Fibroblast of skin of scalp (primary cell): Measurements from ENCODE around the gene ERC2.

Experiments
- DNase-seq: peaks from one replicate; pipeline ENCODE4 v3.0.0-alpha.2; 2013

ERC2 gene

GRCh38 chr3:55910543-55910942, 557.7 kb downstream of the ERC2 start:
- DNase-seq: no peak

- DNase-seq: no peak
Observed at GRCh38 chr3:55909373-55909772, 558.9 kb downstream of the ERC2 start.

GRCh38 chr3:55907616-55908015, 560.7 kb downstream of the ERC2 start:
- DNase-seq: no peak

GRCh38 chr3:55906896-55907295, 561.4 kb downstream of the ERC2 start:
- DNase-seq: no peak

- DNase-seq: no peak
Observed at GRCh38 chr3:55904716-55905115, 563.6 kb downstream of the ERC2 start.

- no peak for DNase-seq
Observed at GRCh38 chr3:55903680-55904079, 564.6 kb downstream of the ERC2 start.

GRCh38 chr3:55902221-55902900, 565.9 kb downstream of the ERC2 start:
- DNase-seq: no peak

GRCh38 chr3:55899887-55900286, 568.4 kb downstream of the ERC2 start:
- DNase-seq: no peak

GRCh38 chr3:55897573-55898224, 570.6 kb downstream of the ERC2 start:
- DNase-seq: peak; percentile 22

- DNase-seq: no peak
Observed at GRCh38 chr3:55895897-55896566, 572.2 kb downstream of the ERC2 start.

GRCh38 chr3:55894605-55895004, 573.7 kb downstream of the ERC2 start:
- no peak for DNase-seq

GRCh38 chr3:55893045-55893664, 575.1 kb downstream of the ERC2 start:
- DNase-seq: peak; percentile 69

- DNase-seq: no peak
Observed at GRCh38 chr3:55891106-55891505, 577.2 kb downstream of the ERC2 start.

- DNase-seq: peak; percentile 40
Observed at GRCh38 chr3:55888282-55888885, 579.9 kb downstream of the ERC2 start.

GRCh38 chr3:55885721-55886120, 582.5 kb downstream of the ERC2 start:
- DNase-seq: peak; percentile 20

GRCh38 chr3:55884491-55885285, 583.6 kb downstream of the ERC2 start:
- no peak for DNase-seq

- no peak for DNase-seq
Observed at GRCh38 chr3:55884066-55884465, 584.2 kb downstream of the ERC2 start.

- DNase-seq: no peak
Observed at GRCh38 chr3:55882006-55882405, 586.3 kb downstream of the ERC2 start.

- no peak for DNase-seq
Observed at GRCh38 chr3:55880357-55880756, 587.9 kb downstream of the ERC2 start.

GRCh38 chr3:55879901-55880331, 588.4 kb downstream of the ERC2 start:
- DNase-seq: peak; percentile 67

GRCh38 chr3:55877703-55878102, 590.6 kb downstream of the ERC2 start:
- DNase-seq: no peak

GRCh38 chr3:55876560-55876959, 591.7 kb downstream of the ERC2 start:
- no peak for DNase-seq
